ENCODE data around the gene GRAMD2B. TPM values are rescaled to one million over a fixed set of nuclear protein-coding genes. Genes with fewer than 3 reads are reported as not detected.

The GRAMD2B gene
- total RNA-seq, 1 experiment from 2014 or later, result 6.7 TPM

GRCh38 chr5:126540631-126541030, 117.4 kb downstream of the GRAMD2B start:
- Histone ChIP-seq H3K23me2 (ENCODE audit: insufficient read length, low read depth, low read length, poor library complexity, severe bottlenecking) (no peaks in the 10 kb centered on the region), H3K27ac (ENCODE audit: insufficient read length, low read depth, low read length) (no peak overlapping the region), H4K8ac (replicated peaks; ENCODE audit: insufficient read length, low read depth, low read length) (no peak overlapping the region), H4K5ac (ENCODE audit: insufficient read length, low read depth, low read length) (no peak overlapping the region), H3K18ac (ENCODE audit: insufficient read length, low read depth, low read length) (no peak overlapping the region), H3K23ac (ENCODE audit: insufficient read length, low read depth, low read length) (no peak overlapping the region), H3T11ph (ENCODE audit: low read length) (no peak overlapping the region), H3K4me1 (ENCODE audit: insufficient read depth, low read length) (no peaks in the 10 kb centered on the region; the same call in 1 of the 2 replicates), H3K56ac (ENCODE audit: insufficient read length, low read depth, low read length) (no peak overlapping the region), H3K79me2 (ENCODE audit: insufficient read depth, low read length) (no peaks in the 10 kb centered on the region), H3K9me3 (ENCODE audit: control insufficient read depth, low read depth, low read length) (no peaks in the 10 kb centered on the region), H2BK15ac (ENCODE audit: low read depth, low read length) (0 out of 2 replicates have a peak overlapping the region, but pooled peaks have one; percentile 82), H4K20me1 (ENCODE audit: control insufficient read depth, insufficient read depth, insufficient read length) (no peaks in the 10 kb centered on the region), H3K14ac (ENCODE audit: insufficient read depth, low read length) (no peak overlapping the region), H2AFZ (ENCODE audit: low read length) (no peak overlapping the region), H2BK5ac (ENCODE audit: insufficient read length, low read length) (no peak overlapping the region), H2AK5ac (ENCODE audit: insufficient read length, low read length) (no peak overlapping the region), H3K4me2 (ENCODE audit: insufficient read depth, insufficient read length, low read length) (no peak overlapping the region), H2BK12ac (ENCODE audit: insufficient read length, low read depth, low read length) (no peak overlapping the region), H3K4ac (ENCODE audit: low read depth, low read length) (no peak overlapping the region), H2BK120ac (ENCODE audit: low read depth, low read length, poor library complexity, severe bottlenecking) (no peak overlapping the region), H2BK20ac (ENCODE audit: low read depth, low read length, poor library complexity, severe bottlenecking) (no peak overlapping the region), H3K27me3 (ENCODE audit: insufficient read depth, low read length) (no peaks in the 10 kb centered on the region), H4K91ac (ENCODE audit: insufficient read length, low read depth, low read length) (no peak overlapping the region), H3K79me1 (ENCODE audit: insufficient read depth, low read depth, low read length, poor library complexity, severe bottlenecking) (no peaks in the 10 kb centered on the region), H3K9ac (ENCODE audit: extremely low read depth, insufficient read length, low read length) (no peak overlapping the region)
- TF ChIP-seq CTCF (conservative IDR thresholded peaks at IDR 0.05), result no peak
- DNase-seq, result no peak
- Mint-ChIP-seq H3K4me1 (no peaks in the 10 kb centered on the region; a peak in 1 of 4 replicates), H3K4me3 (no peak overlapping the region), H3K27me3 (ENCODE audit: low read depth) (no peaks in the 10 kb centered on the region), H3K9me3 (no peaks in the 10 kb centered on the region), H3K36me3 (ENCODE audit: insufficient read depth in 1 of 3, low read depth in 3 of 3) (peaks cover 0 to 20% (median 12%) of the 10 kb centered on the region in 3 experiments; a peak in 5 of 7 replicates), H3K27ac (peak overlapping the region in 1 of 3 experiments; percentile 65; a peak in 1 of 7 replicates)
- WGBS (ENCODE audit: extremely low coverage, insufficient read length, low lambda C conversion rate), result no CpG with 5 or more reads among the region's 5 CpGs
